ENCODE measurements around the gene DGKG.
A peak's percentile ranks its signal among the peaks of the same experiment; 100 is the strongest.

The DGKG gene

GRCh38 chr3:186251948-186252619 lies 110.0 kb downstream of the DGKG start:
- TF ChIP-seq TAF1 (IDR thresholded peaks at IDR 0.05; ENCODE audit: borderline replicate concordance, low read depth, low read length) (no peak), POLR2AphosphoS5 (IDR thresholded peaks at IDR 0.05; ENCODE audit: low read depth, low read length) (no peak), POLR2A (IDR thresholded peaks at IDR 0.05; ENCODE audit: low read depth, low read length) (no peak)
- DNase-seq (ENCODE audit: insufficient read length) (no peak), FAIRE-seq (no peak)

DNA sequence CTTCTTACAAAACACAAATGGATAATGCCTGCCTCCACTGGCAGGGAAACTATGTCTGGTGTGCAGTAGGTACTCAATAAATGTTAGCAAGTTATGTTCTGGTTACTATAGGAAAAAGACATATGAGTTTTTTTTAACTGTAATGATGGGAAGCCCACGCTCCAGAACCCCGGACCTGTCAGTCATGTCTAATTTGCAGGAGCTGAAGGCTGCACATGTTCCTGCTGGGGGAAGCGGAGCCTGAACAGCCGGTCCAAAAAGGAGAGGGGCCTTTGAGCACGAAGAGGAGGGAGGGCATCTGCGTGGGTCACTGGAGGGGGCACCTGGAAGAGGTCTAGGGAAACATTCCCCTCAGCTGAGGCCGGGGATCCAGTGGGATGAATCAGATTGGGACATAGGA lies 113.2 kb downstream of the DGKG start:
- no peak for DNase-seq (ENCODE audit: insufficient read length)
- FAIRE-seq = no peak
- TF ChIP-seq POLR2A (IDR thresholded peaks at IDR 0.05; ENCODE audit: low read depth, low read length) (no peak), POLR2AphosphoS5 (IDR thresholded peaks at IDR 0.05; ENCODE audit: low read depth, low read length) (no peak), TAF1 (IDR thresholded peaks at IDR 0.05; ENCODE audit: borderline replicate concordance, low read depth, low read length) (no peak)

- TF ChIP-seq TAF1 (IDR thresholded peaks at IDR 0.05; ENCODE audit: borderline replicate concordance, low read depth, low read length) (no peak), POLR2A (IDR thresholded peaks at IDR 0.05; ENCODE audit: low read depth, low read length) (no peak), POLR2AphosphoS5 (IDR thresholded peaks at IDR 0.05; ENCODE audit: low read depth, low read length) (no peak)
These were observed 113.9 kb downstream of the DGKG start for GRCh38 chr3:186247821-186248814.

GRCh38 chr3:186246941-186247340 lies 115.1 kb downstream of the DGKG start:
- DNase-seq (ENCODE audit: insufficient read length) = no peak
- FAIRE-seq = no peak
- TF ChIP-seq POLR2AphosphoS5 (IDR thresholded peaks at IDR 0.05; ENCODE audit: low read depth, low read length) = no peak
- no peak for TF ChIP-seq TAF1 (IDR thresholded peaks at IDR 0.05; ENCODE audit: borderline replicate concordance, low read depth, low read length)
- TF ChIP-seq POLR2A (IDR thresholded peaks at IDR 0.05; ENCODE audit: low read depth, low read length) = no peak

More at GRCh38 chr3:186247821-186248814, 113.9 kb downstream of the DGKG start:
- peak; percentile 27 for FAIRE-seq
- no peak for DNase-seq (ENCODE audit: insufficient read length)

DNA sequence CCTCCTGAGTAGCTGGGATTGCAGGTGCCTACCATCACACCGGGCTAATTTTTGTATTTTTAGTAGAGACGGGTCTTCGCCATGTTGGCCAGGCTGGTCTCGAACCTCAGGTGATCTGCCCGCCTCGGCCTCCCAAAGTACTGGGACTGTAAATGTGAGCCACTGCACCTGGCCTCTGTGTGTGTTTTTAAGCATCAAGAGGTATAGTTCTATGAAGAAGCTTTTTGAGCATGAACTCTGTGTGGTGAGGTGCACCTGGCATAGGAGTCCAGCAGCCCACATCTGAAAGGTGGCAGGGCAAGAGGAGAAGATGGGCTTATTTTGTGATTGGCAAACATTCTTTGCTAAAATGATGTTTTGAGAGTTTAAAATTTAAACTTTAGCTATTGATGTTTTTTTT lies 118.0 kb downstream of the DGKG start:
- no peak for FAIRE-seq
- DNase-seq (ENCODE audit: insufficient read length) = no peak
- TF ChIP-seq POLR2A (IDR thresholded peaks at IDR 0.05; ENCODE audit: low read depth, low read length) = no peak
- no peak for TF ChIP-seq POLR2AphosphoS5 (IDR thresholded peaks at IDR 0.05; ENCODE audit: low read depth, low read length)
- no peak for TF ChIP-seq TAF1 (IDR thresholded peaks at IDR 0.05; ENCODE audit: borderline replicate concordance, low read depth, low read length)

DNA sequence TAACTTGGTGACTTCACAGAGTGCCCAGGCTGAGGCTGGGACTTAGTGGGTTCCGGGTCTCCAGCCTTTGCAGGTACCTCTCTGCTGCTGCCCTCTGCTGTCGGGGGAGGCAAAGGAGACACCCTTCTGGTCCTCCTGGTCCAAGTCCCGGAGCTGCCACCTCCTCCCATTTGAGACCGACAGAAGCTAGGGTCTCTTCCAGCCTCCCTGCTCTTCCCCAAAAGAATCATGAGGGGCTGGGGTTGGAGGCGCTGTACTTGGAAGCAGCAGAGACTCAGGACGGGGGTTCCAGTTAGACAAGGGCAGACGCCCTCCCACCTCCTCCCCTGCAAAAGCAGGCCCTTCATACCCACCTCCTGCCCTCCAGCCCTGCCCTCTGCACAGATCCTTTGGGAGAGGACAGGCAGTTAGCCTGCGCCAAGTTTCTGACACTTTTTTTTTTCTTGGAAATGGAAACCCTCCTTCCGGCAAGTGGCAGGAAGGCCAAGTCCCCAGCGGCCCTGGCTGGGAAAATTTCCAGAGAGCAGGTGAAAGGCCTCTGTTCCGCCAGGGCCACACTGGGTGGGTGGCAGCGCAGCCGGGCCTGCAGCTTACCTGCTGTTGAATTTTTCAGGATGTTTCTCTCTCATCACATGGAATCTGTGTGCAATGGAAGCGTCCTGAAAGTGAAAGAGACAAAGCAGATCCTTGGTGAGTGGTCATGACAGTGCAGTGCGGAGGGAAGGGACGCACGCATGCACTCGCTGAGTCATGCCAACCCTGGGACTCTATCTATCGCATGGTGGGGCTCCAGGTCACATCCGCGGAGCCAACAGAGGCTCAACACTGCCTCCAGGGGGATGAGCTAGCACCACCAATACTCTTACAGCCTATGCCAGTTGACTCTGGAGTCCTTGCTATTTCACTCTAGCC lies 119.9 kb downstream of the DGKG start:
- no peak for TF ChIP-seq TAF1 (IDR thresholded peaks at IDR 0.05; ENCODE audit: borderline replicate concordance, low read depth, low read length)
- no peak for TF ChIP-seq POLR2AphosphoS5 (IDR thresholded peaks at IDR 0.05; ENCODE audit: low read depth, low read length)
- no peak for TF ChIP-seq POLR2A (IDR thresholded peaks at IDR 0.05; ENCODE audit: low read depth, low read length)
- DNase-seq (ENCODE audit: insufficient read length) = peak; percentile 61
- peak; percentile 91 for FAIRE-seq

DNA sequence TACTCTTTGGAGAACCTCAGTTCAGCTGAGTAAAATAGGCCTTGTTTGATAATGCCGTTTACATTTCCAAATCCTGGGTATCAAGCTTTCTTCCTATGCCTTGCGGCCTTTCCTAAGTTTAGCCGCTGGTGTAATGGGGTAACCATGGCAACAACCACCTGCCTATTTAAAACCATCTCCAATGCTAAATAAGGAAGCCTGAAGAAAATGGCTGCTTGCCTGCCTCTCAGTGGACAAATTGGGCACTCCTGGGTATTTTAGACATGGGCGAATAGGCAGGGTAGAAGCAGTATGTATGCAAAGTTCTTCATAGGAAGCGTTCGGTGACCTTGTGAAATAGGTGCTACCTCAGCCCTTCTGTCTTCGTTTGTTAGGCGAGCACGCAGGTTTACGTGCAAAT lies 122.7 kb downstream of the DGKG start:
- FAIRE-seq (no peak), DNase-seq (ENCODE audit: insufficient read length) (no peak)
- TF ChIP-seq POLR2A (IDR thresholded peaks at IDR 0.05; ENCODE audit: low read depth, low read length) (no peak), TAF1 (IDR thresholded peaks at IDR 0.05; ENCODE audit: borderline replicate concordance, low read depth, low read length) (no peak), POLR2AphosphoS5 (IDR thresholded peaks at IDR 0.05; ENCODE audit: low read depth, low read length) (no peak)

- no peak for TF ChIP-seq TAF1 (IDR thresholded peaks at IDR 0.05; ENCODE audit: borderline replicate concordance, low read depth, low read length)
- TF ChIP-seq POLR2AphosphoS5 (IDR thresholded peaks at IDR 0.05; ENCODE audit: low read depth, low read length) = no peak
- no peak for TF ChIP-seq POLR2A (IDR thresholded peaks at IDR 0.05; ENCODE audit: low read depth, low read length)
- DNase-seq (ENCODE audit: insufficient read length) (no peak), FAIRE-seq (no peak)
These were observed 124.1 kb downstream of the DGKG start for GRCh38 chr3:186237915-186238314.

GRCh38 chr3:186236357-186237020 lies 125.5 kb downstream of the DGKG start:
- TF ChIP-seq TAF1 (IDR thresholded peaks at IDR 0.05; ENCODE audit: borderline replicate concordance, low read depth, low read length) (no peak), POLR2A (IDR thresholded peaks at IDR 0.05; ENCODE audit: low read depth, low read length) (no peak), POLR2AphosphoS5 (IDR thresholded peaks at IDR 0.05; ENCODE audit: low read depth, low read length) (no peak)
- FAIRE-seq = no peak
- no peak for DNase-seq (ENCODE audit: insufficient read length)

DNA sequence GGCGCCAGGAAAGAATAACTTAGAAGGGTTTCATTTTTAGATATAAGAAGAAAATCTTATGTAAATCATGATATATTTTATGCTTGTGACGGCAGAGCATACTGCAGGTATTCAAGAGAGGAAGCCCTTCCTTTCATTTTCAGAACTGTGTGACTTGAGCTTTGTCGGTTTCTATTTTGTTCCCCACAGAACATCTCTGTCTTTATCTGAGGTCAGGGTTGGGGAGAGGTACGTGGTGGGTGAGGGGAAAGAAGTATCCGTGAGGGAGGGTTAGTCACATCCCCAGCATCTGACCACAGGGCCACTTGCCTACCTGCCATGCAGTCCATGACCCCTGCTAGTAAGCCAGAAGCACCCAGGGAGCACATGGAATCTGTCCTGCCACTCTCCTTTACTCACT lies 126.5 kb downstream of the DGKG start:
- peak; percentile 86 for FAIRE-seq
- DNase-seq (ENCODE audit: insufficient read length) = no peak
- no peak for TF ChIP-seq TAF1 (IDR thresholded peaks at IDR 0.05; ENCODE audit: borderline replicate concordance, low read depth, low read length)
- TF ChIP-seq POLR2AphosphoS5 (IDR thresholded peaks at IDR 0.05; ENCODE audit: low read depth, low read length) = no peak
- no peak for TF ChIP-seq POLR2A (IDR thresholded peaks at IDR 0.05; ENCODE audit: low read depth, low read length)

All from GM12892 (cell line).